ENCODE results near the gene RASSF9. TPM values are rescaled to one million over a fixed set of nuclear protein-coding genes. Genes with fewer than 3 reads are reported as not detected.

The RASSF9 gene
- total and polyA plus RNA-seq, 2 experiments from 2014 or later, result 0.31 to 0.35 TPM

DNA sequence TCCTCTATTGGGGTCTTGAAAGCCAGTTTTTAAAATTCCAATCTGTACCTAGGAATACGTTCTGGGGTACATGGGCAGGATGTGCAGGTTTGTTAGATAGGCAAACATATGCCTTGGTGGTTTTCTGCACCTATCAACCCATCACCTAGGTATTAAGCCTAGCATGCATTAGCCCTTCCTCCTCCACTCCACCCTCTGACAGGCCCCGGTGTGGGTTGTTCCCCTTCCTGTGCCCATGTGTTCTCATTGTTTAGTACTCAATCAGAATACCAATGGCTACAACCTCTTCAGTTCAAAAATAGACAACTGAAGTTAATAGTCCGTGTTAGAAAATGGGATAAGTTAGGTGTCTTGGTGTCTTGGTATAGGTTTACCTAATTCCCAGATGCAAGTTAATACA is 41.2 kb upstream of the RASSF9 start:
- Histone ChIP-seq H3K4me2 (no peak overlapping the region), H3F3A (replicated peaks; ENCODE audit: low read depth) (peaks cover 5% of the 10 kb centered on the region; the same call in 1 of the 2 replicates), H3K36me3 (ENCODE audit: insufficient read depth) (no peaks in the 10 kb centered on the region), H3K79me2 (replicated peaks; ENCODE audit: insufficient read depth) (no peaks in the 10 kb centered on the region), H4K20me1 (replicated peaks; ENCODE audit: insufficient read depth) (no peaks in the 10 kb centered on the region), H2AFZ (no peak overlapping the region), H3K27me3 (ENCODE audit: insufficient read depth) (no peaks in the 10 kb centered on the region), H3K4me3 (no peak overlapping the region), H3K27ac (ENCODE audit: low read depth) (no peak overlapping the region), H3K4me1 (ENCODE audit: insufficient read depth) (peaks cover 35% of the 10 kb centered on the region), H3K9me2 (ENCODE audit: insufficient read depth) (no peaks in the 10 kb centered on the region)
- H3K4me3 Mint-ChIP-seq, result no peak overlapping the region
- peaks cover 23% of the 10 kb centered on the region; the same call in 2 of the 3 replicates for H3K4me1 Mint-ChIP-seq
- H3K27ac Mint-ChIP-seq, result no peak overlapping the region; the same call in 1 of the 2 replicates
- TF ChIP-seq, protein P1, sequence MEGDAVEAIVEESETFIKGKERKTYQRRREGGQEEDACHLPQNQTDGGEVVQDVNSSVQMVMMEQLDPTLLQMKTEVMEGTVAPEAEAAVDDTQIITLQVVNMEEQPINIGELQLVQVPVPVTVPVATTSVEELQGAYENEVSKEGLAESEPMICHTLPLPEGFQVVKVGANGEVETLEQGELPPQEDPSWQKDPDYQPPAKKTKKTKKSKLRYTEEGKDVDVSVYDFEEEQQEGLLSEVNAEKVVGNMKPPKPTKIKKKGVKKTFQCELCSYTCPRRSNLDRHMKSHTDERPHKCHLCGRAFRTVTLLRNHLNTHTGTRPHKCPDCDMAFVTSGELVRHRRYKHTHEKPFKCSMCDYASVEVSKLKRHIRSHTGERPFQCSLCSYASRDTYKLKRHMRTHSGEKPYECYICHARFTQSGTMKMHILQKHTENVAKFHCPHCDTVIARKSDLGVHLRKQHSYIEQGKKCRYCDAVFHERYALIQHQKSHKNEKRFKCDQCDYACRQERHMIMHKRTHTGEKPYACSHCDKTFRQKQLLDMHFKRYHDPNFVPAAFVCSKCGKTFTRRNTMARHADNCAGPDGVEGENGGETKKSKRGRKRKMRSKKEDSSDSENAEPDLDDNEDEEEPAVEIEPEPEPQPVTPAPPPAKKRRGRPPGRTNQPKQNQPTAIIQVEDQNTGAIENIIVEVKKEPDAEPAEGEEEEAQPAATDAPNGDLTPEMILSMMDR (conservative IDR thresholded peaks at IDR 0.05; ENCODE audit: low read depth in 2 of 2), result no peak
- TF ChIP-seq STAT1 (IDR thresholded peaks at IDR 0.05; ENCODE audit: unreplicated experiment) (no peak), CREB1 (CRISPR knock-in tag; IDR thresholded peaks at IDR 0.05; ENCODE audit: low read depth) (no peak), EZH2phosphoT487 (IDR thresholded peaks at IDR 0.05; ENCODE audit: unreplicated experiment) (no peak), ETS1 (IDR thresholded peaks at IDR 0.05) (no peak), ZNF331 (CRISPR knock-in tag; IDR thresholded peaks at IDR 0.05; ENCODE audit: low read depth) (no peak), EZH2 (IDR thresholded peaks at IDR 0.05; ENCODE audit: low read depth, unreplicated experiment) (no peak)
- no peaks in the 10 kb centered on the region; the same call in 2 of the 3 replicates for H3K36me3 Mint-ChIP-seq (ENCODE audit: low read depth)
- H3K9me3 Mint-ChIP-seq, result no peaks in the 10 kb centered on the region
- ATAC-seq (peak; percentile 54; the same call in 2 of the 3 replicates), DNase-seq (ENCODE audit: low spot score) (no peak)
- H3K27me3 Mint-ChIP-seq (ENCODE audit: insufficient read depth, low read depth, poor library complexity), result peaks cover 2% of the 10 kb centered on the region

DNA sequence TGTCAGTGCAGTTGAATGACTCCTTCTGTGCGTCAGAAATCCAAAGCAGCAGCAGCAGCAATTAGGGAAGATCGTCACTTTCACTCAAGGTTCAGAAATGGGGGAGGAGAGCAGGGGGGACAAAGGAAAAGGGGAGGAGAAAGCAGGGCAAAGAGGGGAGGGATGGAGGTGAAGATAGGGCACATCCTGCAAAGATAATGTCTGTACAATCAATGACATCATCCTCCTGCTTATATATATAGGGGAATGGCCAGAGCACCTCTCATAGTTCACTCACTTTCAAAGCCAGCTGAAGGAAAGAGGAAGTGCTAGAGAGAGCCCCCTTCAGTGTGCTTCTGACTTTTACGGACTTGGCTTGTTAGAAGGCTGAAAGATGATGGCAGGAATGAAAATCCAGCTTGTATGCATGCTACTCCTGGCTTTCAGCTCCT is 37.8 kb upstream of the RASSF9 start, which contains the start of gene NTS:
Gene NTS, plus strand, starts transcription at position 265 of the 431 bp plus-strand sequence. Its CDS starts 109 bp downstream, at position 374.
- Histone ChIP-seq H3K9me2 (ENCODE audit: insufficient read depth) (no peaks in the 10 kb centered on the region), H2AFZ (peak within 1 kb of the TSS; percentile 63), H4K20me1 (replicated peaks; ENCODE audit: insufficient read depth) (no peaks in the 10 kb centered on the region), H3K4me1 (ENCODE audit: insufficient read depth) (peaks cover 26% of the 10 kb centered on the region), H3K79me2 (replicated peaks; ENCODE audit: insufficient read depth) (no peaks in the 10 kb centered on the region), H3K27me3 (ENCODE audit: insufficient read depth) (no peaks in the 10 kb centered on the region), H3K27ac (ENCODE audit: low read depth) (0 out of 2 replicates have a peak within 1 kb of the TSS, but pooled peaks have one; percentile 12), H3K36me3 (ENCODE audit: insufficient read depth) (no peaks in the 10 kb centered on the region), H3F3A (replicated peaks; ENCODE audit: low read depth) (peaks cover 5% of the 10 kb centered on the region; the same call in 1 of the 2 replicates), H3K4me3 (peak within 1 kb of the TSS; percentile 30), H3K4me2 (peak within 1 kb of the TSS; percentile 49)
- peaks cover 4% of the 10 kb centered on the region for H3K27me3 Mint-ChIP-seq (ENCODE audit: insufficient read depth, low read depth, poor library complexity)
- ATAC-seq (peak; percentile 93), DNase-seq (ENCODE audit: low spot score) (peak; percentile 63)
- no peak for TF ChIP-seq EZH2 (IDR thresholded peaks at IDR 0.05; ENCODE audit: low read depth, unreplicated experiment)
- TF ChIP-seq, protein P1 (conservative IDR thresholded peaks at IDR 0.05; ENCODE audit: low read depth in 2 of 2), result peak; percentile 30 to 32; a peak in 3 of 4 replicates
- no peak for TF ChIP-seq ZNF114 (CRISPR knock-in tag; IDR thresholded peaks at IDR 0.05)
- no peak for TF ChIP-seq CREB1 (CRISPR knock-in tag; IDR thresholded peaks at IDR 0.05; ENCODE audit: low read depth)
- no peak for TF ChIP-seq JUNB (IDR thresholded peaks at IDR 0.05; ENCODE audit: unreplicated experiment)
- TF ChIP-seq ETS1 (IDR thresholded peaks at IDR 0.05), result no peak
- peaks cover 25% of the 10 kb centered on the region; the same call in 2 of the 3 replicates for H3K4me1 Mint-ChIP-seq
- no peaks in the 10 kb centered on the region for H3K36me3 Mint-ChIP-seq (ENCODE audit: low read depth)
- peak within 1 kb of the TSS; percentile 52 for H3K4me3 Mint-ChIP-seq
- H3K9me3 Mint-ChIP-seq, result no peaks in the 10 kb centered on the region
- peak within 1 kb of the TSS; percentile 33 for H3K27ac Mint-ChIP-seq

Measured in GM23338 (cell line).